ENCODE results near the gene XG.
"Not testable (repeated sequence)": the region's sequence is repeated elsewhere in the genome, so short reads cannot be mapped to it uniquely, and the experiment has no call there.

GRCh38 chrX:2727264-2727663 is 24.6 kb upstream of the XG start:
- TF ChIP-seq POLR2A (IDR thresholded peaks at IDR 0.05; ENCODE audit: extremely low read depth, insufficient read length); CTCF (IDR thresholded peaks at IDR 0.05; ENCODE audit: low read depth, low read length); MYC (IDR thresholded peaks at IDR 0.05; ENCODE audit: low read depth, low read length): not testable (repeated sequence)
